K562 (cell line): ENCODE results near the gene MCFD2. TPM values are rescaled to one million over a fixed set of nuclear protein-coding genes. Genes with fewer than 3 reads are reported as not detected.
A peak's percentile ranks its signal among the peaks of the same experiment; 100 is the strongest.

Source experiments
- ATAC-seq: fragments of 200-7000 bp; cut with Tn5 transposase; 3 replicates; pipeline ENCODE4 v1.9.1; 2020; ENCODE audit warnings: moderate library complexity
- BruUV-seq: library from RNA; stranded (reverse); fragments of 400-500 nt; replicated peaks from 2 replicates; lab custom pipeline; 2021; lab: Mats Ljungman, UMichigan
- CTCF ChIA-PET: fragments of 300-600 bp; formaldehyde crosslinking; extraction: SDS; loops from one replicate; lab custom pipeline; 2021; ENCODE audit warnings: low intra/inter-chr PET ratio; lab: Yijun Ruan, JAX
- POLR2A ChIA-PET: fragments of 300-600, 350-650 bp; sonication (Branson Sonifier 250); formaldehyde crosslinking; extraction: SDS; loops from one replicate; lab custom pipeline; 2021; ENCODE audit warnings: antibody characterized with exemption, inconsistent platforms; lab: Yijun Ruan, JAX
- DNase-seq, 4 experiments: peaks; one replicate each; pipeline versions ENCODE4 v3.0.0 to v3.0.0-alpha.2; 2011 to 2018; ENCODE audit warnings: low spot score in 3 of 4, mixed read lengths in 3 of 4; ENCODE audit errors: extremely low read depth in 1 of 4
- FAIRE-seq: peaks from 2 replicates; lab custom pipeline; 2011; peaks lifted over from hg19 to GRCh38; lab: Jason Lieb, UNC
- H2AFZ ChIP-seq: 2 replicates; pipeline ENCODE4 v1.6.0; 2011; ENCODE audit warnings: low read depth, low read length, control low read depth, inconsistent platforms
- H3K27ac ChIP-seq: fragments of 200-600 bp; 3 replicates; pipeline ENCODE4 v1.8.0; 2011; ENCODE audit warnings: low read depth, mild to moderate bottlenecking, control low read depth, inconsistent platforms, low read length, moderate library complexity, mixed read lengths; ENCODE audit errors: extremely low read depth
- H3K27me3 ChIP-seq, 2 experiments: fragments of 300-600 bp in 1 of 2; 2 replicates in 1 of 2; 3 replicates in 1 of 2; pipeline versions ENCODE4 v1.6.0 to v1.8.0; 2011; ENCODE audit warnings: inconsistent platforms in 2 of 2, low read length in 2 of 2, mild to moderate bottlenecking in 1 of 2, mixed read lengths in 1 of 2, moderate library complexity in 1 of 2; ENCODE audit not compliant: control insufficient read depth in 2 of 2, insufficient read depth in 2 of 2
- H3K36me3 ChIP-seq: fragments of 300-600 bp; 3 replicates; pipeline ENCODE4 v1.8.0; 2011; ENCODE audit warnings: mild to moderate bottlenecking, low read length, inconsistent platforms; ENCODE audit not compliant: control insufficient read depth, insufficient read depth
- H3K4me1 ChIP-seq, 2 experiments: fragments of 200-600 bp in 1 of 2; replicated peaks in 1 of 2; 2 replicates in 1 of 2; 3 replicates in 1 of 2; pipeline versions ENCODE4 v1.5.1 to v1.8.0; 2011; ENCODE audit warnings: inconsistent platforms in 2 of 2, low read length in 2 of 2, mild to moderate bottlenecking in 1 of 2, mixed read lengths in 1 of 2, moderate library complexity in 1 of 2; ENCODE audit not compliant: control insufficient read depth in 2 of 2, insufficient read depth in 2 of 2
- H3K4me2 ChIP-seq: 2 replicates; pipeline ENCODE4 v1.6.1; 2011; ENCODE audit warnings: low read length, control low read depth, inconsistent platforms, mixed read lengths; ENCODE audit not compliant: insufficient read depth
- H3K4me3 ChIP-seq: fragments of 200-600 bp; sonication (generic), shearing (Covaris generic); 2 replicates; pipeline ENCODE4 v1.5.1; 2016; ENCODE audit warnings: control low read depth, inconsistent platforms
- H3K79me2 ChIP-seq: fragments of 200-600 bp; 3 replicates; pipeline ENCODE4 v1.8.0; 2011; ENCODE audit warnings: low read length, inconsistent platforms; ENCODE audit not compliant: control insufficient read depth, insufficient read depth
- H3K9ac ChIP-seq, 2 experiments: 2 replicates each; pipeline versions ENCODE4 v1.6.0 to v1.6.1; 2011; ENCODE audit warnings: low read depth in 2 of 2, low read length in 2 of 2, control low read depth in 1 of 2, inconsistent platforms in 1 of 2, mild to moderate bottlenecking in 1 of 2, mixed read lengths in 1 of 2; ENCODE audit not compliant: insufficient read depth in 1 of 2
- H3K9me1 ChIP-seq: one replicate; pipeline ENCODE4 v1.6.0; 2011; ENCODE audit warnings: inconsistent platforms, mild to moderate bottlenecking, low read length, moderate library complexity; ENCODE audit not compliant: control insufficient read depth, insufficient read depth
- H3K9me3 ChIP-seq: replicated peaks from 2 replicates; pipeline ENCODE4 v1.5.1; 2011; ENCODE audit warnings: low read depth, low read length, inconsistent platforms; ENCODE audit not compliant: control insufficient read depth, insufficient read depth
- H4K20me1 ChIP-seq: replicated peaks from 2 replicates; pipeline ENCODE4 v1.6.1; 2011; ENCODE audit warnings: low read length, inconsistent platforms, mixed read lengths; ENCODE audit not compliant: control insufficient read depth, insufficient read depth
- ADNP ChIP-seq: fragments of 200-800 bp; sonication (Bioruptor generic); IDR thresholded peaks from 2 replicates; pipeline ENCODE4 v1.6.1; 2016; ENCODE audit warnings: missing genetic modification characterization, missing compliant biosample characterization
- ARID2 ChIP-seq: fragments of 450-650 bp; IDR thresholded peaks from 2 replicates; pipeline ENCODE4 v1.6.1; 2017; ENCODE audit warnings: antibody characterized with exemption, mild to moderate bottlenecking
- RCOR1 ChIP-seq, 2 experiments: IDR thresholded peaks; 2 replicates each; pipeline ENCODE4 v1.6.1; 2012; ENCODE audit warnings: low read depth in 2 of 2, low read length in 2 of 2, borderline replicate concordance in 1 of 2, improper control_type of control experiment in 1 of 2
- SREBF2 ChIP-seq: sonication (generic); formaldehyde crosslinking; IDR thresholded peaks from 2 replicates; pipeline ENCODE4 v1.4.0; 2020; ENCODE audit warnings: mild to moderate bottlenecking, missing genetic modification reagents
- SUPT5H ChIP-seq: fragments of 450-650 bp; IDR thresholded peaks from 2 replicates; pipeline ENCODE4 v1.6.1; 2016
- U2AF2 ChIP-seq: fragments of 200-400 bp; formaldehyde crosslinking; optimal IDR thresholded peaks from 2 replicates; pipeline ENCODE3; 2017; ENCODE audit warnings: low read depth, mild to moderate bottlenecking, low read length
- ZKSCAN1 ChIP-seq: fragments of 150-350 bp; IDR thresholded peaks from 2 replicates; pipeline ENCODE4 v1.6.1; 2016; ENCODE audit warnings: low read depth, low read length
- ZNF561 ChIP-seq: fragments of 450-650 bp; formaldehyde crosslinking; conservative IDR thresholded peaks from 2 replicates; pipeline ENCODE4 v1.4.0; 2020; ENCODE audit warnings: mild to moderate bottlenecking, moderate library complexity
- WGBS: fragments of 100-300 bp; shearing (Covaris generic); methylation state at CpG from one replicate; pipeline ENCODE4 v1.1.6; 2016; ENCODE audit warnings: low coverage, mixed read lengths; ENCODE audit not compliant: insufficient coverage; ENCODE audit errors: missing lambda C conversion rate; 5-methylcytosine and 5-hydroxymethylcytosine counted together
- in situ Hi-C: fragments of 300-500 bp; cut with MboI; formaldehyde crosslinking; loops from 4 replicates; pipeline ENCODE4 v1.15.0; 2018; ENCODE audit warnings: inconsistent platforms, mixed read lengths
- intact Hi-C: fragments of 100-400 bp; cut with micrococcal nuclease; formaldehyde crosslinking; loops from 2 replicates; pipeline ENCODE4 v1.14.2; 2022
- polyA plus RNA-seq, 8 experiments: library from polyadenylated mRNA; depleted of rRNA in 4 of 8; stranded (reverse) in 5 of 8; unstranded in 3 of 8; fragments of >200 nt; fragmentation: Nextera tagmentation in 2 of 8; fragmentation: Illumina TruSeq in 1 of 8; extraction: Ambion mirVana in 2 of 8; extraction: Trizol in 1 of 8; gene quantifications; 2 replicates each; pipeline versions ENCODE4 v1.2.1 to v1.2.3, GENCODE V29; 2011 to 2014; ENCODE audit warnings: inconsistent platforms in 1 of 8, missing spikeins in 1 of 8
- total RNA-seq, 7 experiments: library from RNA; depleted of rRNA in 6 of 7; stranded (reverse); fragments of >200 nt in 6 of 7; fragmentation: Illumina TruSeq in 2 of 7; extraction: Trizol in 2 of 7; gene quantifications; 2 replicates each; pipeline versions ENCODE4 v1.2.1 to v1.2.3, GENCODE V29; 2011 to 2021; ENCODE audit warnings: low replicate concordance in 1 of 7

The MCFD2 gene
- total and polyA plus RNA-seq, 9 of the 15 experiments (the other 6 are each of a cell fraction or from before 2014, with no cell fraction given): 78.6 to 237 (median 123) TPM

DNA sequence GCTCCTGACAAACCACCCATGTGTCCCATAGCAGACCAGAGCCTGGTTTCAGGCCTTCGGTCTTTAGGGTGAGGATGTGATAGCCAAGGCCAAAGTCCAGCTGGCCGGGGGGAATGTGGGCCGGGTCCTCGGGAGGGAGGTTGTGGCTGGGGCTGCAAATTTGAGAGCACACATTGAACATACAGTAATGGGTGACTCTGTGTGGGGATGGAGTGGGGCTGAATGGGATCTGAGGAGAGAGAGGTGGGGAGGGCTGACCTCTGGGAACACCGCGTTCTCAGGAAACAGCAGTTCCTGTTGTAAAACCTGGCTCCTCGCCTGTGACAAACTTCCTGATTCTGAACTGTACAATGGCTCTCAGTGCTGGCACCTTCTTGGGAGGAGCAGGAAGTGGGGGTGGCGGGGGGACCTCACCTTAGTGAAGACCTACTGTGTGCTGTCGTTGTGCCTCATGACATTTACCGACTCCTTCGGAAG lies 48.8 kb downstream of the MCFD2 start:
- TF ChIP-seq ADNP (tag) (no peak), SUPT5H (no peak), RCOR1 (IDR thresholded peaks at IDR 0.05; ENCODE audit: borderline replicate concordance in 1 of 2, low read depth in 2 of 2, low read length in 2 of 2) (no peak), ZNF561 (no peak), U2AF2 (no peak), ZKSCAN1 (peak; percentile 95), SREBF2 (CRISPR knock-in tag) (no peak), ARID2 (no peak)
- TF ChIP-seq, all 486 proteins: peak for 1
- BruUV-seq: no TSS peak
- Histone ChIP-seq H2AFZ (peak overlapping the region; percentile 57; the same call in 1 of the 2 replicates), H4K20me1 (no peaks in the 10 kb centered on the region), H3K27me3 (peaks cover 0 to 7% of the 10 kb centered on the region in 2 experiments; a peak in 1 of 5 replicates), H3K27ac (no peak overlapping the region), H3K9ac (no peak overlapping the region), H3K9me1 (no peaks in the 10 kb centered on the region), H3K79me2 (no peaks in the 10 kb centered on the region), H3K4me2 (no peak overlapping the region; the same call in none of the 2 replicates), H3K4me3 (no peak overlapping the region), H3K36me3 (no peaks in the 10 kb centered on the region), H3K4me1 (peaks cover 4 to 13% of the 10 kb centered on the region in 2 experiments), H3K9me3 (peaks cover 9% of the 10 kb centered on the region; the same call in 1 of the 2 replicates)
- DNase-seq (no peak), ATAC-seq (no peak), FAIRE-seq (no peak)
- in situ Hi-C loops: no loop called here
- WGBS: 60% methylated on average over 11 of the region's 11 CpGs
- ChIA-PET POLR2A (interaction anchor here (0.6 to 0.7 kb wide), 3 partner anchors 19 to 44 kb away, joined by 3 to 4 read pairs (median 3); no protein-coding TSS in a partner anchor), CTCF (no interaction called here)
- intact Hi-C loops: no loop called here
